K562 (cell line): ENCODE measurements around the gene SMNDC1. TPM values are rescaled to one million over a fixed set of nuclear protein-coding genes. Genes with fewer than 3 reads are reported as not detected.
A peak's percentile ranks its signal among the peaks of the same experiment; 100 is the strongest.

Experiments
- DLX4 ChIP-seq: fragments of 250-450 bp; sonication (Bioruptor Pico); IDR thresholded peaks from 2 replicates; pipeline ENCODE4 v1.6.1; 2021; ENCODE audit warnings: mild to moderate bottlenecking
- ELF4 ChIP-seq: fragments of 450-650 bp; formaldehyde crosslinking; IDR thresholded peaks from 2 replicates; pipeline ENCODE4 v1.4.0; 2022; ENCODE audit warnings: missing genetic modification characterization
- ETV6 ChIP-seq, 3 experiments: fragments of 150-350 bp in 1 of 3; sonication (generic) in 1 of 3; formaldehyde crosslinking in 1 of 3; IDR thresholded peaks; 2 replicates each; pipeline versions ENCODE4 v1.6.1 to v1.8.0; 2014 to 2022; ENCODE audit warnings: borderline replicate concordance in 2 of 3, low read depth in 2 of 3, antibody characterized with exemption in 1 of 3, low read length in 1 of 3, mild to moderate bottlenecking in 1 of 3, missing genetic modification reagents in 1 of 3
- GTF2A2 ChIP-seq: IDR thresholded peaks from 2 replicates; pipeline ENCODE4 v1.6.1; 2016; ENCODE audit warnings: mild to moderate bottlenecking, missing genetic modification characterization, missing compliant biosample characterization
- HDAC2 ChIP-seq: fragments of 450-650 bp; IDR thresholded peaks from 2 replicates; pipeline ENCODE4 v1.6.1; 2016; ENCODE audit warnings: mild to moderate bottlenecking
- HDAC6 ChIP-seq: IDR thresholded peaks from 2 replicates; pipeline ENCODE4 v1.6.1; 2012; ENCODE audit warnings: low read depth, mild to moderate bottlenecking, control low read depth, inconsistent platforms, low read length, moderate library complexity
- KDM5B ChIP-seq: fragments of 200-600 bp; sonication (generic); IDR thresholded peaks from 2 replicates; pipeline ENCODE4 v1.6.1; 2012; ENCODE audit warnings: low read depth, mild to moderate bottlenecking, moderate library complexity, low read length, control low read depth, inconsistent platforms; ENCODE audit not compliant: insufficient replicate concordance
- MAFF ChIP-seq: IDR thresholded peaks from 2 replicates; pipeline ENCODE4 v1.6.1; 2012; ENCODE audit warnings: low read length, improper control_type of control experiment
- MYNN ChIP-seq, 2 experiments: sonication (generic); formaldehyde crosslinking in 1 of 2; IDR thresholded peaks; 2 replicates each; pipeline versions ENCODE4 v1.5.0 to v1.6.1; 2016 to 2020; ENCODE audit warnings: antibody characterized with exemption in 1 of 2, missing genetic modification reagents in 1 of 2
- NBN ChIP-seq: fragments of 450-650 bp; IDR thresholded peaks from 2 replicates; pipeline ENCODE4 v1.6.1; 2016; ENCODE audit warnings: low read depth, mild to moderate bottlenecking
- NFIC ChIP-seq: fragments of 450-650 bp; IDR thresholded peaks from 2 replicates; pipeline ENCODE4 v1.6.1; 2017; ENCODE audit warnings: mild to moderate bottlenecking, inconsistent platforms
- NONO ChIP-seq, 2 experiments: fragments of 200-400 bp in 1 of 2; fragments of 450-650 bp in 1 of 2; formaldehyde crosslinking in 1 of 2; IDR thresholded peaks; 2 replicates each; pipeline ENCODE4 v1.6.1; 2017; ENCODE audit warnings: low read depth in 2 of 2, mild to moderate bottlenecking in 2 of 2, moderate library complexity in 2 of 2, low read length in 1 of 2
- PML ChIP-seq: IDR thresholded peaks from 2 replicates; pipeline ENCODE4 v1.6.1; 2012; ENCODE audit warnings: low read length, inconsistent platforms
- PURB ChIP-seq: sonication (generic); formaldehyde crosslinking; IDR thresholded peaks from 2 replicates; pipeline ENCODE4 v1.9.0; 2021; ENCODE audit warnings: low read depth, mild to moderate bottlenecking, missing genetic modification reagents
- RBBP5 ChIP-seq: fragments of 200-600 bp; sonication (generic); IDR thresholded peaks from 2 replicates; pipeline ENCODE4 v1.6.1; 2012; ENCODE audit warnings: borderline replicate concordance, mild to moderate bottlenecking, low read length, control low read depth, inconsistent platforms; ENCODE audit not compliant: insufficient read depth, poor library complexity, severe bottlenecking
- TCF7 ChIP-seq: sonication (generic); IDR thresholded peaks from 2 replicates; pipeline ENCODE4 v1.6.1; 2016; ENCODE audit warnings: antibody characterized with exemption, borderline replicate concordance
- TRIM24 ChIP-seq, 2 experiments: fragments of 450-650 bp; IDR thresholded peaks; 2 replicates each; pipeline ENCODE4 v1.6.1; 2016
- TSC22D4 ChIP-seq: fragments of 450-650 bp; IDR thresholded peaks from 2 replicates; pipeline ENCODE4 v1.6.1; 2016; ENCODE audit warnings: missing genetic modification characterization, missing biosample characterization, control low read depth
- ZSCAN29 ChIP-seq: fragments of 450-650 bp; IDR thresholded peaks from 2 replicates; pipeline ENCODE4 v1.6.1; 2017
- polyA plus RNA-seq, 8 experiments: library from polyadenylated mRNA; depleted of rRNA in 4 of 8; stranded (reverse) in 5 of 8; unstranded in 3 of 8; fragments of >200 nt; fragmentation: Nextera tagmentation in 2 of 8; fragmentation: Illumina TruSeq in 1 of 8; extraction: Ambion mirVana in 2 of 8; extraction: Trizol in 1 of 8; gene quantifications; 2 replicates each; pipeline versions ENCODE4 v1.2.1 to v1.2.3, GENCODE V29; 2011 to 2014; ENCODE audit warnings: inconsistent platforms in 1 of 8, missing spikeins in 1 of 8
- total RNA-seq, 7 experiments: library from RNA; depleted of rRNA in 6 of 7; stranded (reverse); fragments of >200 nt in 6 of 7; fragmentation: Illumina TruSeq in 2 of 7; extraction: Trizol in 2 of 7; gene quantifications; 2 replicates each; pipeline versions ENCODE4 v1.2.1 to v1.2.3, GENCODE V29; 2011 to 2021; ENCODE audit warnings: low replicate concordance in 1 of 7
- TF ChIP-seq, protein P1 (sequence below): fragments of 250-450 bp; sonication (Bioruptor Pico); IDR thresholded peaks from 2 replicates; pipeline ENCODE4 v1.4.0; 2020; ENCODE audit warnings: mild to moderate bottlenecking, moderate library complexity
- TF ChIP-seq, protein P2 (sequence below): sonication (generic); formaldehyde crosslinking; IDR thresholded peaks from 2 replicates; pipeline ENCODE4 v1.8.0; 2022; ENCODE audit warnings: mild to moderate bottlenecking, missing genetic modification reagents

SMNDC1 gene
- total and polyA plus RNA-seq, 9 of the 15 experiments (the other 6 are each of a cell fraction or from before 2014, with no cell fraction given), result 6.8 to 35.8 (median 12.3) TPM

GRCh38 chr10:110304780-110305421 is at the start of gene SMNDC1 (continued):
- TF ChIP-seq, protein P1, sequence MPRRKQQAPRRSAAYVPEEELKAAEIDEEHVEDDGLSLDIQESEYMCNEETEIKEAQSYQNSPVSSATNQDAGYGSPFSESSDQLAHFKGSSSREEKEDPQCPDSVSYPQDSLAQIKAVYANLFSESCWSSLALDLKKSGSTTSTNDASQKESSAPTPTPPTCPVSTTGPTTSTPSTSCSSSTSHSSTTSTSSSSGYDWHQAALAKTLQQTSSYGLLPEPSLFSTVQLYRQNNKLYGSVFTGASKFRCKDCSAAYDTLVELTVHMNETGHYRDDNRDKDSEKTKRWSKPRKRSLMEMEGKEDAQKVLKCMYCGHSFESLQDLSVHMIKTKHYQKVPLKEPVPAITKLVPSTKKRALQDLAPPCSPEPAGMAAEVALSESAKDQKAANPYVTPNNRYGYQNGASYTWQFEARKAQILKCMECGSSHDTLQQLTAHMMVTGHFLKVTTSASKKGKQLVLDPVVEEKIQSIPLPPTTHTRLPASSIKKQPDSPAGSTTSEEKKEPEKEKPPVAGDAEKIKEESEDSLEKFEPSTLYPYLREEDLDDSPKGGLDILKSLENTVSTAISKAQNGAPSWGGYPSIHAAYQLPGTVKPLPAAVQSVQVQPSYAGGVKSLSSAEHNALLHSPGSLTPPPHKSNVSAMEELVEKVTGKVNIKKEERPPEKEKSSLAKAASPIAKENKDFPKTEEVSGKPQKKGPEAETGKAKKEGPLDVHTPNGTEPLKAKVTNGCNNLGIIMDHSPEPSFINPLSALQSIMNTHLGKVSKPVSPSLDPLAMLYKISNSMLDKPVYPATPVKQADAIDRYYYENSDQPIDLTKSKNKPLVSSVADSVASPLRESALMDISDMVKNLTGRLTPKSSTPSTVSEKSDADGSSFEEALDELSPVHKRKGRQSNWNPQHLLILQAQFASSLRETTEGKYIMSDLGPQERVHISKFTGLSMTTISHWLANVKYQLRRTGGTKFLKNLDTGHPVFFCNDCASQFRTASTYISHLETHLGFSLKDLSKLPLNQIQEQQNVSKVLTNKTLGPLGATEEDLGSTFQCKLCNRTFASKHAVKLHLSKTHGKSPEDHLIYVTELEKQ (CRISPR knock-in tag), result no peak
- TF ChIP-seq HDAC2 (no peak), NBN (no peak), MAFF (no peak), PML (no peak; the same call in 1 of the 2 replicates), GTF2A2 (no peak), HDAC6 (no peak), TCF7 (no peak), KDM5B (peak; percentile 76), MYNN (IDR thresholded peaks at IDR 0.05) (no peak), MYNN (CRISPR knock-in tag; IDR thresholded peaks at IDR 0.05) (no peak), TRIM24 (IDR thresholded peaks at IDR 0.05) (no peak), DLX4 (CRISPR knock-in tag) (no peak), TSC22D4 (tag) (no peak), PURB (CRISPR knock-in tag) (no peak), ELF4 (CRISPR knock-in tag) (no peak), NONO (IDR thresholded peaks at IDR 0.05; ENCODE audit: low read depth in 2 of 2, low read length in 1 of 2) (no peak), NFIC (peak; percentile 47), ZSCAN29 (no peak), ETV6 (IDR thresholded peaks at IDR 0.05; ENCODE audit: borderline replicate concordance in 1 of 2, low read depth in 2 of 2, low read length in 1 of 2) (no peak), ETV6 (CRISPR knock-in tag; IDR thresholded peaks at IDR 0.05; ENCODE audit: borderline replicate concordance) (no peak), RBBP5 (peak; percentile 73)
- TF ChIP-seq, protein P2, sequence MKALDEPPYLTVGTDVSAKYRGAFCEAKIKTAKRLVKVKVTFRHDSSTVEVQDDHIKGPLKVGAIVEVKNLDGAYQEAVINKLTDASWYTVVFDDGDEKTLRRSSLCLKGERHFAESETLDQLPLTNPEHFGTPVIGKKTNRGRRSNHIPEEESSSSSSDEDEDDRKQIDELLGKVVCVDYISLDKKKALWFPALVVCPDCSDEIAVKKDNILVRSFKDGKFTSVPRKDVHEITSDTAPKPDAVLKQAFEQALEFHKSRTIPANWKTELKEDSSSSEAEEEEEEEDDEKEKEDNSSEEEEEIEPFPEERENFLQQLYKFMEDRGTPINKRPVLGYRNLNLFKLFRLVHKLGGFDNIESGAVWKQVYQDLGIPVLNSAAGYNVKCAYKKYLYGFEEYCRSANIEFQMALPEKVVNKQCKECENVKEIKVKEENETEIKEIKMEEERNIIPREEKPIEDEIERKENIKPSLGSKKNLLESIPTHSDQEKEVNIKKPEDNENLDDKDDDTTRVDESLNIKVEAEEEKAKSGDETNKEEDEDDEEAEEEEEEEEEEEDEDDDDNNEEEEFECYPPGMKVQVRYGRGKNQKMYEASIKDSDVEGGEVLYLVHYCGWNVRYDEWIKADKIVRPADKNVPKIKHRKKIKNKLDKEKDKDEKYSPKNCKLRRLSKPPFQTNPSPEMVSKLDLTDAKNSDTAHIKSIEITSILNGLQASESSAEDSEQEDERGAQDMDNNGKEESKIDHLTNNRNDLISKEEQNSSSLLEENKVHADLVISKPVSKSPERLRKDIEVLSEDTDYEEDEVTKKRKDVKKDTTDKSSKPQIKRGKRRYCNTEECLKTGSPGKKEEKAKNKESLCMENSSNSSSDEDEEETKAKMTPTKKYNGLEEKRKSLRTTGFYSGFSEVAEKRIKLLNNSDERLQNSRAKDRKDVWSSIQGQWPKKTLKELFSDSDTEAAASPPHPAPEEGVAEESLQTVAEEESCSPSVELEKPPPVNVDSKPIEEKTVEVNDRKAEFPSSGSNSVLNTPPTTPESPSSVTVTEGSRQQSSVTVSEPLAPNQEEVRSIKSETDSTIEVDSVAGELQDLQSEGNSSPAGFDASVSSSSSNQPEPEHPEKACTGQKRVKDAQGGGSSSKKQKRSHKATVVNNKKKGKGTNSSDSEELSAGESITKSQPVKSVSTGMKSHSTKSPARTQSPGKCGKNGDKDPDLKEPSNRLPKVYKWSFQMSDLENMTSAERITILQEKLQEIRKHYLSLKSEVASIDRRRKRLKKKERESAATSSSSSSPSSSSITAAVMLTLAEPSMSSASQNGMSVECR (CRISPR knock-in tag), result no peak
